Thyroid gland (tissue), 4 donors: ENCODE measurements around the gene PRMT2.

Source experiments
- POLR2A ChIP-seq, 2 donors: fragments of 450-650 bp; IDR thresholded peaks; one replicate each; pipeline ENCODE4 v1.6.1; 2017; ENCODE audit warnings: antibody characterized with exemption in 2 of 2, mild to moderate bottlenecking in 2 of 2, moderate library complexity in 1 of 2
- TF ChIP-seq, protein P1 (sequence below), 6 experiments: fragments of 200-600 bp in 3 of 6; fragments of 450-650 bp in 3 of 6; sonication (generic) in 3 of 6; IDR thresholded peaks; one replicate each; pipeline ENCODE4 v1.5.1; 2016 to 2019; ENCODE audit warnings: antibody characterized with exemption in 6 of 6, mild to moderate bottlenecking in 2 of 6, inconsistent platforms in 1 of 6, moderate library complexity in 1 of 6

- TF ChIP-seq, protein P1, sequence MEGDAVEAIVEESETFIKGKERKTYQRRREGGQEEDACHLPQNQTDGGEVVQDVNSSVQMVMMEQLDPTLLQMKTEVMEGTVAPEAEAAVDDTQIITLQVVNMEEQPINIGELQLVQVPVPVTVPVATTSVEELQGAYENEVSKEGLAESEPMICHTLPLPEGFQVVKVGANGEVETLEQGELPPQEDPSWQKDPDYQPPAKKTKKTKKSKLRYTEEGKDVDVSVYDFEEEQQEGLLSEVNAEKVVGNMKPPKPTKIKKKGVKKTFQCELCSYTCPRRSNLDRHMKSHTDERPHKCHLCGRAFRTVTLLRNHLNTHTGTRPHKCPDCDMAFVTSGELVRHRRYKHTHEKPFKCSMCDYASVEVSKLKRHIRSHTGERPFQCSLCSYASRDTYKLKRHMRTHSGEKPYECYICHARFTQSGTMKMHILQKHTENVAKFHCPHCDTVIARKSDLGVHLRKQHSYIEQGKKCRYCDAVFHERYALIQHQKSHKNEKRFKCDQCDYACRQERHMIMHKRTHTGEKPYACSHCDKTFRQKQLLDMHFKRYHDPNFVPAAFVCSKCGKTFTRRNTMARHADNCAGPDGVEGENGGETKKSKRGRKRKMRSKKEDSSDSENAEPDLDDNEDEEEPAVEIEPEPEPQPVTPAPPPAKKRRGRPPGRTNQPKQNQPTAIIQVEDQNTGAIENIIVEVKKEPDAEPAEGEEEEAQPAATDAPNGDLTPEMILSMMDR (IDR thresholded peaks at IDR 0.05) = no peak
- TF ChIP-seq POLR2A (IDR thresholded peaks at IDR 0.05) = no peak
Measured at GRCh38 chr21:46624050-46624449, 11.4 kb upstream of the PRMT2 start.
